PFSK-1 (cell line): ENCODE results near the gene C1QA.

Experiments
- FOXP2 ChIP-seq: optimal IDR thresholded peaks from 2 replicates; pipeline ENCODE3; 2011; ENCODE audit warnings: borderline replicate concordance, control low read depth, inconsistent platforms; ENCODE audit not compliant: insufficient read depth; ENCODE audit errors: extremely low read length, extremely low read depth
- POLR2AphosphoS5 ChIP-seq: IDR thresholded peaks from 2 replicates; pipeline ENCODE4 v1.6.1; 2012; ENCODE audit warnings: low read depth, mild to moderate bottlenecking, control low read depth, low read length, moderate library complexity
- REST ChIP-seq, 2 experiments: IDR thresholded peaks; 2 replicates each; pipeline versions ENCODE4 v1.6.1 to v1.8.0; 2011 to 2012; ENCODE audit warnings: low read depth in 2 of 2, low read length in 2 of 2, control low read depth in 1 of 2, inconsistent platforms in 1 of 2, mild to moderate bottlenecking in 1 of 2, moderate library complexity in 1 of 2; ENCODE audit not compliant: insufficient read depth in 1 of 2
- SIN3A ChIP-seq: IDR thresholded peaks from 2 replicates; pipeline ENCODE4 v1.6.1; 2012; ENCODE audit warnings: mild to moderate bottlenecking, low read length, moderate library complexity, borderline replicate concordance; ENCODE audit not compliant: insufficient read depth
- TAF1 ChIP-seq: IDR thresholded peaks from 2 replicates; pipeline ENCODE4 v1.6.1; 2012; ENCODE audit warnings: low read length, control low read depth, borderline replicate concordance; ENCODE audit not compliant: insufficient read depth

DNA sequence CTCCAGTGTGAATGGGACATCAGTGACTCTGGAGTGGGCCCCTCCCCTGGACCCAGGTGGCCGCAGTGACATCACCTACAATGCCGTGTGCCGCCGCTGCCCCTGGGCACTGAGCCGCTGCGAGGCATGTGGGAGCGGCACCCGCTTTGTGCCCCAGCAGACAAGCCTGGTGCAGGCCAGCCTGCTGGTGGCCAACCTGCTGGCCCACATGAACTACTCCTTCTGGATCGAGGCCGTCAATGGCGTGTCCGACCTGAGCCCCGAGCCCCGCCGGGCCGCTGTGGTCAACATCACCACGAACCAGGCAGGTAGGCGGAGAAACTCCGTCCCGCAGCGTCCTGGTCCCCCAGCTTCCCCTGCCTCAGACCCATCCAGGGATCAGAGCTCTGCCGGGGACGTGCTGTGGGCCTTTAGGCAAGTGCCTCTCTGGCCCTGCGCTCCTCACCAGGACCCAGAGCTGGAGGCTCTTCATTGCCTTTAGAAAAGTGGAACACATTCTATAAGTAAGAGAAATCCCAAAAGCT is 47.5 kb upstream of the C1QA start:
- TF ChIP-seq POLR2AphosphoS5, result no peak
- TF ChIP-seq TAF1, result no peak
- TF ChIP-seq REST (IDR thresholded peaks at IDR 0.05; ENCODE audit: insufficient read depth in 1 of 2, low read depth in 2 of 2, low read length in 2 of 2), result no peak
- TF ChIP-seq SIN3A, result no peak
- no peak for TF ChIP-seq FOXP2
